GM21723 (cell line): ENCODE measurements around the gene CD101.
A peak's percentile ranks its signal among the peaks of the same experiment; 100 is the strongest.
"Not testable (repeated sequence)": the region's sequence is repeated elsewhere in the genome, so short reads cannot be mapped to it uniquely, and the experiment has no call there.

ENCODE experiments used
- ATAC-seq: cut with Tn5 transposase; IDR thresholded peaks from one replicate; pipeline ENCODE4 v1.9.1; 2021; ENCODE audit warnings: mild to moderate bottlenecking, moderate library complexity; ENCODE audit not compliant: unreplicated experiment

The CD101 gene, protein sequence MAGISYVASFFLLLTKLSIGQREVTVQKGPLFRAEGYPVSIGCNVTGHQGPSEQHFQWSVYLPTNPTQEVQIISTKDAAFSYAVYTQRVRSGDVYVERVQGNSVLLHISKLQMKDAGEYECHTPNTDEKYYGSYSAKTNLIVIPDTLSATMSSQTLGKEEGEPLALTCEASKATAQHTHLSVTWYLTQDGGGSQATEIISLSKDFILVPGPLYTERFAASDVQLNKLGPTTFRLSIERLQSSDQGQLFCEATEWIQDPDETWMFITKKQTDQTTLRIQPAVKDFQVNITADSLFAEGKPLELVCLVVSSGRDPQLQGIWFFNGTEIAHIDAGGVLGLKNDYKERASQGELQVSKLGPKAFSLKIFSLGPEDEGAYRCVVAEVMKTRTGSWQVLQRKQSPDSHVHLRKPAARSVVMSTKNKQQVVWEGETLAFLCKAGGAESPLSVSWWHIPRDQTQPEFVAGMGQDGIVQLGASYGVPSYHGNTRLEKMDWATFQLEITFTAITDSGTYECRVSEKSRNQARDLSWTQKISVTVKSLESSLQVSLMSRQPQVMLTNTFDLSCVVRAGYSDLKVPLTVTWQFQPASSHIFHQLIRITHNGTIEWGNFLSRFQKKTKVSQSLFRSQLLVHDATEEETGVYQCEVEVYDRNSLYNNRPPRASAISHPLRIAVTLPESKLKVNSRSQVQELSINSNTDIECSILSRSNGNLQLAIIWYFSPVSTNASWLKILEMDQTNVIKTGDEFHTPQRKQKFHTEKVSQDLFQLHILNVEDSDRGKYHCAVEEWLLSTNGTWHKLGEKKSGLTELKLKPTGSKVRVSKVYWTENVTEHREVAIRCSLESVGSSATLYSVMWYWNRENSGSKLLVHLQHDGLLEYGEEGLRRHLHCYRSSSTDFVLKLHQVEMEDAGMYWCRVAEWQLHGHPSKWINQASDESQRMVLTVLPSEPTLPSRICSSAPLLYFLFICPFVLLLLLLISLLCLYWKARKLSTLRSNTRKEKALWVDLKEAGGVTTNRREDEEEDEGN

GRCh38 chr1:117001254-117001927 lies at the start of gene CD101:
Gene CD101 (plus strand): TSS chr1:117001760. CDS start chr1:117001818, 58 bp downstream.
- ATAC-seq, result peak; percentile 97

DNA sequence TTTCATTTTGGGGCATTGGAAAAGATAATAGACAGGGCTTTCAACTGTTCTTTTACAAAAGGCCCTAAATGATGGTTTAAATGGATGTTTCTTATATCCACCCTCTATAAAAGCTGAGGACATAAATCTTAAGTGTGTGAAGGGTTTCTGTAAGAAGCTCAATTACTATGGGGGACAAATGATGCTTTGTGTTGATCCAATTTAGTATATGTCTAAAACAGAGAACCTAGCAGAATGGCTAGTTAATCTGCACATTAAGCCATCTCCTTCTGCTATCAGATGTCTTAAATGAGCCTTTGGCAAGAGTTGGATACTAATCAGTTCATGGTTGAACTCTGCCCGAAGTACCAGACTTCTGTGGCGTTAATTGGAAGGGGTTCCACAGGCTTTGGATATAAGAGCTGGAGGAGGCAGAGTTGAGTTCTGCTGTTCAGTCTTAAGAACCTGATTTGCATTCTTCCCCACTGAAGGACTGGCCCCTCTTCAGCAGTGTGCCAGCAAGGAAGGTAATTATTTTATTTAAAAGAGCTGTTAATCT lies 48.8 kb upstream of the CD101 start:
- ATAC-seq, result no peak

DNA sequence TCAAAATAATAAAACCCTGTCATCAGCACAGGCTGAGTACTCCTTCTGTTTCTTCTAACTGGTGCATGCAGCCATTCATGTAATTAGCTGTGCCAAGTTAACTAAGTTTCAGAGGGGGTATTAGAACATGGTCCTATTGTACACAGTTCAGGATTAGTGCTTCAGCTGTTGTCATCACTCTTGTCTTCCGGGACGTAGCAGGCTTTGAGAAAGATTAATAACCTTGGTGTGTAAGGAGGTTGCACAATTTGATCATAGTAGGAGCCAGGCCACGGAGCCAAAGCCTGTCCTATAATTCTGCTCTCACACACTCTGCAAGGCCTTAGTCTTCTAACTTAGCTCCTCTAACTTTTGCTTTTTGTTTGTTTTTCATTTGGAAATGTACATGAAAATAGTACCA lies 47.1 kb upstream of the CD101 start:
- ATAC-seq, result no peak

DNA sequence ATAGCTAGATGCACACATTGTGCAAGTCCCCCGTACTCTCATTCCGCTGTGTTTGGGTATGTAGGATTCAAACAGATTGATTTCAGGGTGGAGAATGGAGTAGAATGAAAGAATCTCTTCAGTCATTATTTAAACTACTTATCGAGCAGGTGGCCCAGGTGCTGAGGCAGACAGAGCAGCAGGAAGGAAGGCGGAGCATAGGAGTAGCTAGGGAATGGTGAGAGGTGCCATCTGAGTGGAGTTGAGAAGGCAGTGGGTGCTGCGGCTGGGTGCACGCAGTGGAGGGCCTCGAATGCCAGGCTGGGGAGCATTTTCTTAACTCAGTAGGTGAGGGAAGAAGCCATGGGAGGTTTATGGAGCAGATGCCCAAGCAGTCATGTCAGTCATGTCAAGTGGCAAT lies 45.2 kb upstream of the CD101 start:
- no peak for ATAC-seq

DNA sequence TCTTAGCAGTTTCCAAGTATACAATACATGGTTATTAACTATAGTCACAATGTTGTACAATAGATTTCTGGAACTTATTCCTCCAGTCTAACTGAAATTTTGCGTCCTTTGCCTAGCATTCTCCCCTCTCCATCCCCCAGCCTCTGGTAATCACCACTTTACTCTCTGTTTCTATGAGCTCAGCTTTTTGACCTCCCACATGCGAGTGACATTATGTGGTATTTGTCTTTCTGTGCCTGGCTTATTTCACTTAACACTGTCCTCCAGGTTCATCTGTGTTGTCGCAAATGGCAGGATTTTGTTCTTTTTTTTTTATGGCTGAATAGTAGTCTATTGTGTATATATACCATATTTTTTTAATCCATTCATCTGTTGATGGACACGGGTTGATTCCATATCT lies 43.9 kb upstream of the CD101 start:
- ATAC-seq, result no peak

DNA sequence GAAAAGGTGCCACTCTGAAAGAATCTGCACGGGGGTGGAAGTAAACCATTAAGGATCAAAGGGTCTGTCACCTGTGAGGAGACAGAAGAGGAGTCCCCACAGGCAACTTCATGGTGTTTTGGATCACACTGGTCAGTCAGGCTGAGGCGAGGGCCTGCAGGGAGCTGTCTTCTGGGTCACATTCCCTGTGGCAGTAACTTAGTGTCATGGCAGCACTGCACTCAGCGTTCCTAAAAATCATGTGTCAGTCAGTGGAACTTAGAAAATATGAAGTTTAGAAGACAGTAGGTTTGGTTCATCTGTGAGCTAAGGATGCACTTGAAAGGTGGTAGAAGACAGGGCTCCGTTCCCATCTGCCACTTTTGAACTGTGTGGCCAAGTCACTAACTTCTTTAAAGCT lies 43.5 kb upstream of the CD101 start:
- ATAC-seq, result no peak

DNA sequence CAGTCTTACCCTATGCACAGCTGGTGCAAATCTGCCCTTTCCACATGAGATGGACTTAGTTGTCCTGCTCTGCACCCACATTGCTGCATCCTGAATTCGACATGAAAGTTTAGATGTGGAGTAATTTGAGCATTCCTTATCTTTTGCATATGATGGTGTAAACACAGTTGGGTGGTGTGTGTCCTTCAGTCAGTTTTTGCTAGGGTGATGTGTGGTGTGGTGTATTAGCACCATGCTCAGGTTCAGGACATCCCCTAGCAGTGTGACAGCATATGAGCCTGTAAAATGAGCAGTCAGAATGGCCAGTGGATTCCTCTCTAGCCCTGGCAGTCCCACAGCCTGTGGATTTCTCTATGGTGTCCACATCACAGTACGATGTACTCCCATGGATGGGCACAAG lies 42.6 kb upstream of the CD101 start:
- no peak for ATAC-seq

DNA sequence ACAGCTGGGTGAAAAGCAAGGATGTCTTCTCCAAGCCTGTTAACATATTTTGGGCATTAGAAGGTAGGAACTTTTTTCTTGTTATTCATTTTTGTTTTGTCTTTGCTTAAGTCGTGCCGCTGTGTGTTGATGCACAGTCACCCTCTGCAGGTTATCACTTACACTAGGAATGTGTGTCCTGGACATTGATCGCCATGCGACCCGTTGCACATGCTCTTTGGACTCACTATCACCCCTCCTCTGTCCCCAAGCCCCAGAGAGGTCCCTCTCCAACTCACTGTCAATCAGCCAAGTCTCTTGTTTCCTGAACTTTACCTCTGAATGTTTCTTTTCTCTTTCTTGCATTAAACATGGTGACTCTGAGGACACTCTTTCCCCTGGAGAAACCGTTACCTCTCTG lies 40.0 kb upstream of the CD101 start:
- ATAC-seq, result no peak

DNA sequence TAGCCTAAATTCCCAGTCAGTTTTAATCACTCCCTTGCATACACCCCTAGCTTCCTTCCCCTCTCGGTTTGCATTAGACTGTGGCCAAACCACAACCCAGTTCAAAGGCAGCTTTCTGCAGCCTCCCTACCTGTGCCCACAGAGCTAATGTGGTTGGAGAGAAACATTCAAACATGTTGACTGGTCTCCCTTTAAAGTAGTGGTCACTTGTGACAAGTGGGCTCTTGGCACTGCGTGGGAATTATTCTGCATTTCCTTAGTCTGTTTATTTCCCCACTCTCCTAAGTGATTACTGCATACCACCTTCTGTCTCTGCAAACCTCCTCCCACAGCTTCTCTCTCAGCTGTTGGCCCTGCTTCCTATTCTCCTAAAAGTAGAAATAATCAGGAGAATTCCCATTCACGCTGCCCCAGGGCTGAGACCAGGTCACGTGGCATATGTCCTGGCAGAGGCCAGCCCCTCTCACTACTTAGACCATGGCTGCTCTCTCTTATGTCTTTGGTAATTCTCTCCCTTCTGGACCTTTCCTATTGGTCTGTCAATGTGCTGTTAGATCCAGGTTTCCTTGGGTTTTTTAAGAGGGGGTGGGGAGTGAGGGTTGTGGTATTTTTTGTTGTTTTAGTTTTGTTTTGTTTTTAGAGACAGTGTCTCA lies 38.4 kb upstream of the CD101 start:
- ATAC-seq, result no peak

DNA sequence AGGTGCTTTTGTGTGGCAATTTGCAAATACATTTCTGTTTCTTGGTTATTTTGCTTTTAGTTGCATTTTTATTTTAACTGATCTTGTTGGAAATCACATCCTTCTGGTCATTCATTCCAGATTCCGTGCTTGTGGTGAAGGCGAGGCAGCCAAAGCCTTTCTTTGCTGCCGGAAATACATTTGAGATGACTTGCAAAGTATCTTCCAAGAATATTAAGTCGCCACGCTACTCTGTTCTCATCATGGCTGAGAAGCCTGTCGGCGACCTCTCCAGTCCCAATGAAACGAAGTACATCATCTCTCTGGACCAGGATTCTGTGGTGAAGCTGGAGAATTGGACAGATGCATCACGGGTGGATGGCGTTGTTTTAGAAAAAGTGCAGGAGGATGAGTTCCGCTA lies 34.8 kb upstream of the CD101 start:
- ATAC-seq, result no peak

DNA sequence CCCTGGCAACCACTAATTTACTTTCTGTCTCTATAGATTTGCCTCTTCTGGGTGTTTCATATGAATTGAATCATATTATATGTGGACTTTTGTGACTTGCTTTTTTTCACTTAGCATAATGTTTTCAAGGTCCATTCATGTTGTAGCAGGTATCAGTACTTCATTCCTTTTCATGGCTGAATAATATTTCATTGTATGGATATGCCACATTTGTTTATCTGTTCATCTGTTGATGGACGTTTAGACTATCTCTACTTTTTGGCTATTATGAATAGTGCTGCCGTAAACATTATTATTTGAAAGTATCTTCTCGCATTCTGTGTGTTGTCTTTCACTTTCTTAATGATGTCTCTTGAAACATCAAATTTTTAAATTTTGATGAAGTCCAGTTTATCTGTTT lies 32.8 kb upstream of the CD101 start:
- ATAC-seq, result no peak

DNA sequence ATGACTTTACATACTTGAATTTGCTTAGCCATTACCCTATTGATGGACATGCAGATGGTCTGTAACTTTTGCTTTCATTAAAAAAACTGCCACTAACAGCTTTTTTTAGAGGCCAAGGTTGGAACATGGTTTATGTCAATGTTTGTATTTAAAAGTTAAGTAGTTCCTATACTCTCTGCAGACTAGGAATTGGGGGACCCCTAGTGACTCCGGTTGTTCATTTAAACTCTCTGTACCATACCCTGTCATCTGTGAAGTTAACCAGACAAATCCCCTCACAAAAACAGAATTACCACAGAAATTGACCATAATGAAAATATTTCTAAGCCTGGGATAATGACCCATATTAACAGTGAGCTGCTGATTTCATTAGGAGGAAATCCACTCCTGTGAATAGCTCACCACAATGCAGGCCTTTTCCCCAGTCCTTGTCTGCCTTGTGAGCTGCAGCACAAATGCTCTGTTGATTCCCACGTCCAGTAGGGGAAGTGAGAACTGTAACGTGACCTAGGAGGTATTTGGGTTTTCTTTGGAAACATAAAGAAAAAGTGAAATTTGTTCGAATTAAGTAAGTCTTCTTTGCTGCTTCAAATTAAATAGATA lies 30.2 kb upstream of the CD101 start:
- no peak for ATAC-seq

DNA sequence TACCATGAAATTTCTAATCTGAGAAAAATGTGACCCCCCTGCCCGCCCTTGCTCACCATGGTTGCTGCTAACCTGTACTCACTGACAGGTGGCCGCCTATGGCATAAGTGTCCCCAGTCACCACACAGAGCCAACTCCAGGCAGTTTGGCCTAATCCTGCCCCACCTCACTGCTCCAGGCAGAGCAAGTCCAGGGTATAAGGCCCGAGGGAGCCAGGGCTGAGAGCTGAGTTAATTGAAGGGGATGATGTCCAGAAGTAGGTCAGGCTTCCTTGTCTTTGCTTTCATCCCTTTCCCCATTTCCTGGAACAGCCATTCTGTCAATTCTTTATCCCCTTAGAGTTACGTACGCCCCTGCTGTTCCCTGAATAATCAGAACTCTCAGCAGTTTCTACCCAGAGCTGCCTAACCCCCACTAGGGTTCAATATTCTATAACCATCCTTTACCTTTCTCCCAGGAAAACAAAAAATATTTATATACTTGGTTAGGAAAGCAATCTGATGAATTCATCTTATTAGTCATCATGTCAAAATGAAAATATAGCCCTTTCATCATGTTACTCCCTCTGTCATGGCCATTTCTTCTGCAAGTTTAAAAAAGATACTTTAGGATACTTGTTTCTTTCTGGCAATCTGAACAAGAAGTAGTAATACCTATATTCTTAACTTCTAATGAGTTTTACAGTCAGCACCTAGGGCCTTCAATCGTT lies 29.4 kb upstream of the CD101 start:
- ATAC-seq, result no peak

DNA sequence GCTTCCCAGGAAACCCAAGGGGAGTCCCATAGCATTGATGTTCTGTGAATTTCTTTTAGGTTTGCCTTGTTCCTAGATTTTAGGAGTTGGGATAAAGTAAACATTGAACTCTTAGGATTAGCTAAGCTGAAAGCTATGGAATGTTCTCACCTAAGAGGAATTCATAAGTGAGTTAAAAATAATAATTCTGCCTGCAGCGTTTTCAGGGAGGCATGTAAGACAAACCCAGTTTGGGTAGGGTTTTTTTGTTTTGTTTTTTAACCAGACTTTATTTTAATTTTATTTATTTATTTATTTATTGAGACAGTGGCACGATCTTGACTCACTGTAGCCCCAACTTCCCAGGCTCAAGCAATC lies 28.9 kb upstream of the CD101 start:
- ATAC-seq, result no peak

GRCh38 chr1:116980309-116980708 lies 21.3 kb upstream of the CD101 start:
- not testable (repeated sequence) for ATAC-seq

DNA sequence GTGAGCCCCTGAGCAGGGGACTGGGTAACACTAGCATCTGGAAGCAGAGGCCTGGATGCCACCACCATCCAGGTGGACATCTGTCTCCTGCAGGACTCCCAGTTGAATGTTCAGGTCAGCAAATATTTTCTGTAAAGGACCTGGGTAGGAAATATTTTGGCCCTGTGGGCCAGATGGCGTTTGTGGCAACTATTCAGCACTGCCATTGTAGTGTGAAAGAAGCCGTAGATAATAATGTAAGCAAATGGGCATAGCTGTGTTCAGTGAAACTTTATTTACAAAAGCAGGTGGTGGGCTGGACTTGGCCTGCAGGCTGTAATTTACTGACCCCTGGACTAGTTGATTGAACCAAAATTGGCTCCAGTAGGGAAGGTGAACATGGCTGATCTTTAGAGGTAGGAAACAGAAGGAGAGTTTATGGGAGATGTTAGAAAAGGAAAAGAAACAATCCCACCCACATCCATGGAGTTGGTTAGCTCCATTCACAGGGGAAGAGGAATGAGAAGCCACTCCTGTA lies 20.0 kb upstream of the CD101 start:
- no peak for ATAC-seq

- ATAC-seq, result no peak
These were observed 19.1 kb upstream of the CD101 start for GRCh38 chr1:116982319-116983004.

DNA sequence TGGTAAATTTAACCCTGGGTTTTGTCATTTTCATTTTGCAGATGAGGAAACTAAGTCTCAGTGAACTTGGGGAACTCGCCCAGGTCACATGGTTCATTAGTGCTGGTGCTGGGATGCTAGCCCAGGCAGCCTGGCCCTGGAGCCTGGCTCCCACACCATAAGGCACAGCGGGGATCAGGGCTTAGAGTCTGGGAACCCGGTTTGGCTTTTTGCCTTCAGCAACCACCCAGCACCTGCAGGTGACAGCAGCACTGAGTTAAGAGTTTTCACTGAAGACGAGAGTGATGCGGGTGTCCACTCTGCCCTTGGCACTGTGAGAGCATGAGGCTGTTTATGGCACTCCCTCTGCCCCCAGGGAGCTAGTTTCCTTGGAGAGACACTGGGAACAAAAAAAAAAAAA lies 18.4 kb upstream of the CD101 start:
- ATAC-seq, result no peak

DNA sequence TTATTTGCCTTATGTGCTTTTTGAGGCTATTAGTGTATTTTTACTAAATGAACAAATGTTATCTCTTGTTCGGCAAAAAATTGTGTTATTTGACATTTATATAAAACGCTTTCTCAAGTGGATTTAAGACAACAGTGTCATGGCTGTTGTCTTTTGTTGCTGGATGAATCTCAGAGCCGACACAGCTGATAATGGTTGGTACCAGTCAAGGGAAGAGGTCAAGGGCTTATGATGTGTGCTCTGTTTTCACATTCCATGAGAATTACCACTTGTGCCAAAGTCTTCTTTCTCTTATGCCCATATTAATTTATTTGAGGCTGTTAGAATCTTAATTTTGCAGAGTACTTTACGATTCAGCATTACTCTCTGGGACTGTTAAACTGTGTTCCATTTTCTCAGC lies 17.9 kb upstream of the CD101 start:
- no peak for ATAC-seq
